K562 (cell line): ENCODE measurements around the gene CYB5B. TPM values are rescaled to one million over a fixed set of nuclear protein-coding genes. Genes with fewer than 3 reads are reported as not detected.

ENCODE experiments used
- FOXK2 ChIP-seq, 2 experiments: fragments of 450-650 bp; IDR thresholded peaks in 1 of 2; conservative IDR thresholded peaks in 1 of 2; 2 replicates each; pipeline ENCODE4 v1.6.1; 2016; ENCODE audit warnings: low read depth in 2 of 2, mild to moderate bottlenecking in 1 of 2
- JUN ChIP-seq, 2 experiments: sonication (generic) in 1 of 2; formaldehyde crosslinking in 1 of 2; IDR thresholded peaks; 2 replicates each; pipeline versions ENCODE4 v1.6.1 to v1.8.0; 2012 to 2022; ENCODE audit warnings: borderline replicate concordance in 2 of 2, mild to moderate bottlenecking in 2 of 2, improper control_type of control experiment in 1 of 2, low read depth in 1 of 2, low read length in 1 of 2, missing genetic modification reagents in 1 of 2
- ZNF592 ChIP-seq: fragments of 450-650 bp; IDR thresholded peaks from 2 replicates; pipeline ENCODE4 v1.6.1; 2017; ENCODE audit warnings: antibody characterized with exemption, mild to moderate bottlenecking
- polyA plus RNA-seq, 8 experiments: library from polyadenylated mRNA; depleted of rRNA in 4 of 8; stranded (reverse) in 5 of 8; unstranded in 3 of 8; fragments of >200 nt; fragmentation: Nextera tagmentation in 2 of 8; fragmentation: Illumina TruSeq in 1 of 8; extraction: Ambion mirVana in 2 of 8; extraction: Trizol in 1 of 8; gene quantifications; 2 replicates each; pipeline versions ENCODE4 v1.2.1 to v1.2.3, GENCODE V29; 2011 to 2014; ENCODE audit warnings: inconsistent platforms in 1 of 8, missing spikeins in 1 of 8
- total RNA-seq, 7 experiments: library from RNA; depleted of rRNA in 6 of 7; stranded (reverse); fragments of >200 nt in 6 of 7; fragmentation: Illumina TruSeq in 2 of 7; extraction: Trizol in 2 of 7; gene quantifications; 2 replicates each; pipeline versions ENCODE4 v1.2.1 to v1.2.3, GENCODE V29; 2011 to 2021; ENCODE audit warnings: low replicate concordance in 1 of 7

CYB5B gene
- total and polyA plus RNA-seq, 9 of the 15 experiments (the other 6 are each of a cell fraction or from before 2014, with no cell fraction given), result 29.9 to 274 (median 136) TPM

GRCh38 chr16:69396187-69397061 is 28.0 kb upstream of the CYB5B start (continued):
- TF ChIP-seq ZNF592 (peak; percentile 48; the same call in 1 of the 2 replicates), FOXK2 (conservative IDR thresholded peaks at IDR 0.05 in 1 of 2, IDR thresholded peaks at IDR 0.05 in 1 of 2; ENCODE audit: low read depth in 2 of 2) (peak in 1 of 2 experiments; percentile 9; a peak in 1 of 4 replicates), JUN (IDR thresholded peaks at IDR 0.05; ENCODE audit: borderline replicate concordance, low read depth, low read length) (peak; percentile 10; the same call in 1 of the 2 replicates), JUN (CRISPR knock-in tag; IDR thresholded peaks at IDR 0.05; ENCODE audit: borderline replicate concordance) (no peak)
